ENCODE measurements around the gene WFDC2. TPM values are rescaled to one million over a fixed set of nuclear protein-coding genes. Genes with fewer than 3 reads are reported as not detected.

The WFDC2 gene
- total RNA-seq, 1 donor from 2014 or later = not detected

GRCh38 chr20:45450097-45450818 lies 19.3 kb upstream of the WFDC2 start:
- H3K9me3 ChIP-seq (ENCODE audit: control insufficient read depth in 3 of 3, low read length in 3 of 3) = no peaks in the 10 kb centered on the region
- peaks cover 0 to 4% (median 2%) of the 10 kb centered on the region in 3 donors for H3K27me3 ChIP-seq (ENCODE audit: control insufficient read depth in 3 of 3, insufficient read depth in 3 of 3, low read length in 3 of 3)
- H3K4me1 ChIP-seq (ENCODE audit: control insufficient read depth in 3 of 3, insufficient read depth in 3 of 3, low read length in 3 of 3) = peaks cover 0 to 5% (median 4%) of the 10 kb centered on the region in 3 donors
- no peak overlapping the region for H3K4me3 ChIP-seq (ENCODE audit: low read length in 3 of 3)
- H3K36me3 ChIP-seq (ENCODE audit: control insufficient read depth in 3 of 3, insufficient read depth in 3 of 3, low read length in 3 of 3) = no peaks in the 10 kb centered on the region
- no peak overlapping the region for H3K9ac ChIP-seq (ENCODE audit: low read depth in 1 of 3, low read length in 3 of 3)
- no peak overlapping the region for H3K27ac ChIP-seq (ENCODE audit: low read depth, low read length)

DNA sequence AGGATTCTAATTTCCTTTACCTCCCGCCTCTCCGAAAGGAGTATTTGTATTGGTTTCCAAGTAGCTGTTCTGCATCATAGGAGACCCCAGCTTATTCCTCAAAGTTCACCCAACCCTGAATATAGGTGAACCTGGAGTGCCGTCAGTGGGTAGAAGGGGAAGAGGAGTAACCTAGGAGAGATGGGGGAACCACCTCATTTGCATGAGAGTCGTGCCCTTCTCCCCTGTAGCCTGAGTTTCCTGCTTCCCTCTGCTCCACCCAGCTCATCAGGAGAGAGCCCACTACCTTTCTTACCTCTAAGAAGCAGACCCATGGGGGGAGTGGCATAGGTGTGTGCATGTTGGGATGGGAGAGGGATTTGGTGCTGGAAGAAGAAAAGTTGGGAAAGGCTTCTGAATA lies 17.3 kb upstream of the WFDC2 start:
- Histone ChIP-seq H3K9ac (ENCODE audit: low read depth in 1 of 3, low read length in 3 of 3) (no peak overlapping the region), H3K4me1 (ENCODE audit: control insufficient read depth in 3 of 3, insufficient read depth in 3 of 3, low read length in 3 of 3) (peaks cover 0 to 5% (median 4%) of the 10 kb centered on the region in 3 donors), H3K9me3 (ENCODE audit: control insufficient read depth in 3 of 3, low read length in 3 of 3) (no peaks in the 10 kb centered on the region), H3K4me3 (ENCODE audit: low read length in 3 of 3) (no peak overlapping the region), H3K27ac (ENCODE audit: low read depth, low read length) (no peak overlapping the region), H3K36me3 (ENCODE audit: control insufficient read depth in 3 of 3, insufficient read depth in 3 of 3, low read length in 3 of 3) (no peaks in the 10 kb centered on the region), H3K27me3 (ENCODE audit: control insufficient read depth in 3 of 3, insufficient read depth in 3 of 3, low read length in 3 of 3) (no peaks in the 10 kb centered on the region)

GRCh38 chr20:45452772-45453691 lies 16.5 kb upstream of the WFDC2 start:
- Histone ChIP-seq H3K9me3 (ENCODE audit: control insufficient read depth in 3 of 3, low read length in 3 of 3) (no peaks in the 10 kb centered on the region), H3K4me3 (ENCODE audit: low read length in 3 of 3) (no peak overlapping the region), H3K27me3 (ENCODE audit: control insufficient read depth in 3 of 3, insufficient read depth in 3 of 3, low read length in 3 of 3) (no peaks in the 10 kb centered on the region), H3K4me1 (ENCODE audit: control insufficient read depth in 3 of 3, insufficient read depth in 3 of 3, low read length in 3 of 3) (peaks cover 0 to 5% (median 4%) of the 10 kb centered on the region in 3 donors), H3K27ac (ENCODE audit: low read depth, low read length) (no peak overlapping the region), H3K36me3 (ENCODE audit: control insufficient read depth in 3 of 3, insufficient read depth in 3 of 3, low read length in 3 of 3) (no peaks in the 10 kb centered on the region), H3K9ac (ENCODE audit: low read depth in 1 of 3, low read length in 3 of 3) (no peak overlapping the region)

DNA sequence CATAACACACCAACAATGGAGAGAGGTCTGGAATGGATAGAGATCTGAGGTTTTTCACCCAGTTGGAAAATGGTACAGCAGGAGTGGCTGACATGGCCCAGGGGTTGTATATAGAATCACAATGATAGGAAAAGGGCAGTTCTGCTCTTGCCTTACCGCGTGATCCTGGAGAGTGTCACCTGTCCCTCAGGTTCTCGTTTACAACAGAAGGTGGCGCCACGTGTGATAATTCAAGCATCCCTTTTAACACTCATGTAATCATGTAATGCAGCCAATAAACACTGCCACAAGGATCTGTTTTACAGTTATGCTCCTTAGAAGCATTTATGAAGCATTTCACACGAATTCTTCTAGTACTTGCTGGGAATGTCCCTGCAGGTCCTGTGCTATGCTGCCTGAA lies 12.9 kb upstream of the WFDC2 start:
- H3K27me3 ChIP-seq (ENCODE audit: control insufficient read depth in 3 of 3, insufficient read depth in 3 of 3, low read length in 3 of 3) = no peaks in the 10 kb centered on the region

GRCh38 chr20:45459606-45460005 lies 9.9 kb upstream of the WFDC2 start:
- no peaks in the 10 kb centered on the region for H3K9me3 ChIP-seq (ENCODE audit: control insufficient read depth in 3 of 3, low read length in 3 of 3)
- H3K27ac ChIP-seq (ENCODE audit: low read depth, low read length) = no peak overlapping the region
- no peak overlapping the region for H3K4me3 ChIP-seq (ENCODE audit: low read length in 3 of 3)
- no peak overlapping the region for H3K9ac ChIP-seq (ENCODE audit: low read depth in 1 of 3, low read length in 3 of 3)
- no peaks in the 10 kb centered on the region for H3K36me3 ChIP-seq (ENCODE audit: control insufficient read depth in 3 of 3, insufficient read depth in 3 of 3, low read length in 3 of 3)
- peaks cover 0 to 4% (median 0%) of the 10 kb centered on the region in 3 donors for H3K27me3 ChIP-seq (ENCODE audit: control insufficient read depth in 3 of 3, insufficient read depth in 3 of 3, low read length in 3 of 3)
- no peaks in the 10 kb centered on the region for H3K4me1 ChIP-seq (ENCODE audit: control insufficient read depth in 3 of 3, insufficient read depth in 3 of 3, low read length in 3 of 3)

More for the DNA sequence above, 12.9 kb upstream of the WFDC2 start:
- H3K4me3 ChIP-seq (ENCODE audit: low read length in 3 of 3) = no peak overlapping the region
- no peaks in the 10 kb centered on the region for H3K9me3 ChIP-seq (ENCODE audit: control insufficient read depth in 3 of 3, low read length in 3 of 3)
- H3K4me1 ChIP-seq (ENCODE audit: control insufficient read depth in 3 of 3, insufficient read depth in 3 of 3, low read length in 3 of 3) = no peaks in the 10 kb centered on the region
- no peaks in the 10 kb centered on the region for H3K36me3 ChIP-seq (ENCODE audit: control insufficient read depth in 3 of 3, insufficient read depth in 3 of 3, low read length in 3 of 3)
- H3K9ac ChIP-seq (ENCODE audit: low read depth in 1 of 3, low read length in 3 of 3) = no peak overlapping the region
- no peak overlapping the region for H3K27ac ChIP-seq (ENCODE audit: low read depth, low read length)

GRCh38 chr20:45461225-45461624 lies 8.3 kb upstream of the WFDC2 start:
- H3K4me3 ChIP-seq (ENCODE audit: low read length in 3 of 3) = no peak overlapping the region
- H3K27me3 ChIP-seq (ENCODE audit: control insufficient read depth in 3 of 3, insufficient read depth in 3 of 3, low read length in 3 of 3) = peaks cover 3 to 8% (median 4%) of the 10 kb centered on the region in 3 donors
- no peaks in the 10 kb centered on the region for H3K4me1 ChIP-seq (ENCODE audit: control insufficient read depth in 3 of 3, insufficient read depth in 3 of 3, low read length in 3 of 3)
- H3K9ac ChIP-seq (ENCODE audit: low read depth in 1 of 3, low read length in 3 of 3) = no peak overlapping the region
- H3K27ac ChIP-seq (ENCODE audit: low read depth, low read length) = no peak overlapping the region
- no peaks in the 10 kb centered on the region for H3K9me3 ChIP-seq (ENCODE audit: control insufficient read depth in 3 of 3, low read length in 3 of 3)
- H3K36me3 ChIP-seq (ENCODE audit: control insufficient read depth in 3 of 3, insufficient read depth in 3 of 3, low read length in 3 of 3) = no peaks in the 10 kb centered on the region

- H3K36me3 ChIP-seq (ENCODE audit: control insufficient read depth in 3 of 3, insufficient read depth in 3 of 3, low read length in 3 of 3) = no peaks in the 10 kb centered on the region
- H3K4me3 ChIP-seq (ENCODE audit: low read length in 3 of 3) = no peak overlapping the region
- no peaks in the 10 kb centered on the region for H3K4me1 ChIP-seq (ENCODE audit: control insufficient read depth in 3 of 3, insufficient read depth in 3 of 3, low read length in 3 of 3)
- H3K27me3 ChIP-seq (ENCODE audit: control insufficient read depth in 3 of 3, insufficient read depth in 3 of 3, low read length in 3 of 3) = peaks cover 5 to 8% (median 6%) of the 10 kb centered on the region in 3 donors
- H3K27ac ChIP-seq (ENCODE audit: low read depth, low read length) = no peak overlapping the region
- no peak overlapping the region for H3K9ac ChIP-seq (ENCODE audit: low read depth in 1 of 3, low read length in 3 of 3)
- H3K9me3 ChIP-seq (ENCODE audit: control insufficient read depth in 3 of 3, low read length in 3 of 3) = no peaks in the 10 kb centered on the region
Measured at GRCh38 chr20:45462711-45463509, 6.6 kb upstream of the WFDC2 start.

GRCh38 chr20:45463709-45464108 lies 5.8 kb upstream of the WFDC2 start:
- H3K9ac ChIP-seq (ENCODE audit: low read depth in 1 of 3, low read length in 3 of 3) = no peak overlapping the region
- H3K36me3 ChIP-seq (ENCODE audit: control insufficient read depth in 3 of 3, insufficient read depth in 3 of 3, low read length in 3 of 3) = no peaks in the 10 kb centered on the region
- H3K4me1 ChIP-seq (ENCODE audit: control insufficient read depth in 3 of 3, insufficient read depth in 3 of 3, low read length in 3 of 3) = no peaks in the 10 kb centered on the region
- H3K27me3 ChIP-seq (ENCODE audit: control insufficient read depth in 3 of 3, insufficient read depth in 3 of 3, low read length in 3 of 3) = peaks cover 12 to 14% (median 13%) of the 10 kb centered on the region in 3 donors
- no peaks in the 10 kb centered on the region for H3K9me3 ChIP-seq (ENCODE audit: control insufficient read depth in 3 of 3, low read length in 3 of 3)
- H3K4me3 ChIP-seq (ENCODE audit: low read length in 3 of 3) = no peak overlapping the region
- H3K27ac ChIP-seq (ENCODE audit: low read depth, low read length) = no peak overlapping the region

- Histone ChIP-seq H3K4me1 (ENCODE audit: control insufficient read depth in 3 of 3, insufficient read depth in 3 of 3, low read length in 3 of 3) (peaks cover 9 to 13% (median 10%) of the 10 kb centered on the region in 3 donors), H3K27ac (ENCODE audit: low read depth, low read length) (no peak overlapping the region), H3K9ac (ENCODE audit: low read depth in 1 of 3, low read length in 3 of 3) (no peak overlapping the region), H3K27me3 (ENCODE audit: control insufficient read depth in 3 of 3, insufficient read depth in 3 of 3, low read length in 3 of 3) (peaks cover 30 to 33% (median 32%) of the 10 kb centered on the region in 3 donors), H3K9me3 (ENCODE audit: control insufficient read depth in 3 of 3, low read length in 3 of 3) (no peaks in the 10 kb centered on the region), H3K36me3 (ENCODE audit: control insufficient read depth in 3 of 3, insufficient read depth in 3 of 3, low read length in 3 of 3) (no peaks in the 10 kb centered on the region), H3K4me3 (ENCODE audit: low read length in 3 of 3) (no peak overlapping the region)
Measured at GRCh38 chr20:45465491-45466266, 3.9 kb upstream of the WFDC2 start.
